ENCODE data around the gene PDE1C.

PDE1C gene

GRCh38 chr7:31935124-31936054 lies 134.8 kb downstream of the PDE1C start:
- no peak for DNase-seq

DNA sequence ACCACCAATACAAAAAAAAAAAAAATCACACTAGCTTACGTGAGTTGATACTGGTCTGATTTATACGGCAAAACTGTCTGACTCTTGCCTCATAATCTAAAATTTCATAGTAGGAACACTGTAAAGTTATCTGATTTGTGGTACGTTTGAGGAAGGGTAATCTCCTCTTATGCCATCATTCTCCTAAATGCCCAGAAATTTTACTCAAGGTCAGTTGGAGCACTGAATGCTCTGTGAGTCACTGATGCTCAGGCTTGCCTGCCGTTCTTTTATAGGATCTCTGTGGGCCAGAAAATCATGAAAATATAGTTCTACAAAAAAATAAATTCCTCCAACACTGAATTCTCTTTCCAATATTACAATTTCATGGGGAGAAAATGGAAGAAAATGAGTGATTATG lies 135.7 kb downstream of the PDE1C start:
- no peak for DNase-seq

- no peak for DNase-seq
These were observed 136.7 kb downstream of the PDE1C start for GRCh38 chr7:31933481-31933880.

DNA sequence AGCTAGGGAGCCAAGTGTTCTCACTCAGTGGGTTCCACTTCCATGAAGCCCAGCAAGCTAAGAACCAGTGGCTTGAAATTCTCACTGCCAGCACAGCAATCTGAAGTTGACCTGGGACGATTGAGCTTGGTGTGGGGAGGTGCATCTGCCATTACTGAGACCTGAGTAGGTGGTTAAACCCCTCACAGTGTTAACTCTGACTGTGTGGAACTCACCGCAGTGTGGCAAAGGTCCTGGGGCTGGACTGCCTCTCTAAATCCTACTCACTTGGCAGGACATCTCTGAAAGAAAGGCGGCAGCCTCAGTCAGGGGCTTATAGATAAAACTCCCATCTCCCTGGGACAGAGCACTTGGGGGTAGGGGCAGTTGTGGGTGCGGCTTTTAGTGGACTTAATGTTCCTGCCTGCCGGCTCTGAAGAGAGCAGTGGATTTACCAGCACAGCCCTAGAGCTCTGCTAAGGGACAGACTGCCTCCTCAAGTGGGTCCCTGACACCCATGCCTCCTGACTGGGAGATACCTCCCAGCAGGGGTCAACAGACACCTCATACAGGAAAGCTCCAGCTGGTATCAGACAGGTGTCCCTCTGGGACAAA lies 143.1 kb downstream of the PDE1C start:
- no peak for DNase-seq

- no peak for DNase-seq
These were observed 144.3 kb downstream of the PDE1C start for GRCh38 chr7:31925753-31926454.

GRCh38 chr7:31924251-31924650 lies 146.0 kb downstream of the PDE1C start:
- DNase-seq = no peak

- DNase-seq = no peak
These were observed 147.4 kb downstream of the PDE1C start for GRCh38 chr7:31922848-31923247.

DNA sequence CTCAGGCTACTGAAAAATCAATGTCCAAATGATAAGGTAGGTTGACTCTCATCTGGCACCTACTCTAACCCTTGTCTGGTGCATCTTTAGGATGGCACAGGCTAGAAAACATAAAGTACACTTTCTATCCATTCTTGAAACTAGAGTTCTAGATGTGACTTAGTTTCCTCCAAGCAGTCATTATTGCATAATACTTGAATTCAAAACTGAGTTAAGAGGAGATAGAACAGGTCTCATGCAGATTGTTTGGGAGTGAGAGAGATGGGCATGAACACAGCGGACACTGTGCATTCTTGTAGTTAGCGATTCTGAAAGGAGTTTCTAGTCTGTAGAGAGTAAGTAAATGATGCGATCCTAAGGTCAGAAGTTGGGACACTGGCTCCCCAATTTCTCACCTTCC lies 149.2 kb downstream of the PDE1C start:
- DNase-seq = no peak

GRCh38 chr7:31919678-31920369 lies 150.4 kb downstream of the PDE1C start:
- DNase-seq = no peak

GRCh38 chr7:31918706-31919393 lies 151.4 kb downstream of the PDE1C start:
- no peak for DNase-seq

DNA sequence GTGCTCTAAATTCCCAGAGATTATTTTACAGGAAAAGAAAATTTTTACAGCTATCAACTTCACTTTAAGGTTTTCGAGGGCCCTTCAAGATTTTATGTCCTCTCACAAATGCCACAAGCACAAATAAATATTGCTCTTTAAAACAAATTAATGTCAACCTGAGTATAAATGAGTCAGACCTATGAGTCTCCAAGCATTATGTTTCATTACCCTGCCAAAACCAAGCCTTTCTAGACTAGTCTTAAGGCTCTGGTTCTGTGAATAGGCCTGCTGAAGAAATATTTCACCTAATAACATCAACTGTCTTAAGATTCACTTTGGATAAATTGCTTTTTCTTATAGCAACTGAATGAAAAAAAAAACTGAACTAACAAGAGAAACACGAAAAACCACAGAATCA lies 153.0 kb downstream of the PDE1C start:
- no peak for DNase-seq

- no peak for DNase-seq
These were observed 160.0 kb downstream of the PDE1C start for GRCh38 chr7:31910191-31910590.

GRCh38 chr7:31906479-31907171 lies 163.6 kb downstream of the PDE1C start:
- DNase-seq = no peak

GRCh38 chr7:31903962-31904361 lies 166.2 kb downstream of the PDE1C start:
- no peak for DNase-seq

GRCh38 chr7:31899356-31899927 lies 170.8 kb downstream of the PDE1C start:
- no peak for DNase-seq

GRCh38 chr7:31896925-31897324 lies 173.3 kb downstream of the PDE1C start:
- no peak for DNase-seq

DNA sequence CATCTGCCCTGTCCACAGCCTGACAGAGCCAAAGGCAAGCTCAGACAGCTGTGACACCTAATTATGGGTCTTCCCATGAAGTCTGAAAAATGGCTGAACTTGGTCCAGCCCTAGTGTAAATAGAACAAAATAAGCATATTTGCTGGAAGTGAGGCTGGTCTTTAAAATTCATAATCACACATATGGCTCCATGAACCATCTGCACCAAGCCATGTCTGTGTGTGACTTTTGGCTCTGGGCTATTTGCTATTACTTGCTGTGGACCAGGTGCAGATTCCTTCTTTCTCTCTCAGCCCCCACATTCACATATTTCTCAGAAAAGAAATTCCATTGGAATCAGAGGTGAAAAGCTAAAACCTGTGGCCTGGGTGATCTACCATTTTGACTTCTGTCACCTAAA lies 175.9 kb downstream of the PDE1C start:
- DNase-seq = no peak

GRCh38 chr7:31893365-31893764 lies 176.8 kb downstream of the PDE1C start:
- DNase-seq = no peak

DNA sequence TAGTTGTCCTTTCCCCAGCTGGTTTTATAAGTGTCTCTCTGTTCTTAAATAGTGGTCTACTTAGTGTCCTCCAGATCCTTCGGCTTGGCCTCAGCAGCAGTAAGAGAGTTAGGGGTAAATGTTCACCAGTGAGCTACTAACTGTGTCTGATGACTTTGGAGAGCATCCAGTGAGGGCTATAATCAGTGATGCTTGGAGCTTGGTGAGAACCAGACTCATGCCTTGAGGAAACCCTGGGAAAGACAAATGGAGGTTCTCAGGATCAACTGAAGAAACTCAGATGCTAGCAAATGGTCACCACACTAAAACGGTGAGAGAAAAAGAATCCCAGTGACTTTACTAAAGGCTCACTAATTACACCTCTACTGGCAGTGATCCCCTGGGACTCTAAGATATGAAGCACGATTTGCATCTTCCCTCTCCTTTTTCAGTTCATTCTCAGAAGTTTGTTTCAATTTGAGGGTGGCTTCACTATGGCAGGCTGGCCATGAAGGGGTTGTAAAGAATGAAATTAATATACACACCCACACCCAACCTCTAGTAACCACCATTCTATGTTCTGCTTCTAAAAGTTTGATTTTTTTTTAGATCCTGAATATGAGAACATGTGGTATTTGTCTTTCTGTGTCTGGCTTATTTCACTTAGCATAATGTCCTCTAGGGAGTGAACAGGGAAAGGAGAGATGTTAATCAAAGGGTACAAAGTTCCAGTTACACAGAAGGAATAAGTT lies 177.9 kb downstream of the PDE1C start:
- DNase-seq = no peak

DNA sequence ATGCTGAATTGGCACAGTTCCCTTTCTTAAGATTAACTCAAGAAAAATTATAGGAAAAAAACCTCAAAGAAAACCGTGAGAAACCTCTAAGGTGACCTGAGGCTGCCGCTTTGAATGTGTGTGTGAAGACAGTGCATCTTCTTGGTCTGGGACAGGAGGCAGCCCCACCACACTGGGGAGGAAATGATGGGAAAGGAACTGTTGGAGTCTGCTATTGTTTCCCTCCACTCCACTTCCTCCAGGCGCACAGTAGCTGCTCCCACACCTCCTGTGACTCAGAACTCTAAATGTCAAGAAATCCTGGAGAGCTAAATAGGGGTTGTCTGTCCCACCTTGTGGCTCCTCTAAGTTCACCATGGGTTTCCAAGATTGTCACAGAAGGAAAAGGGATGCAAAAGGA lies 179.4 kb downstream of the PDE1C start:
- no peak for DNase-seq

DNA sequence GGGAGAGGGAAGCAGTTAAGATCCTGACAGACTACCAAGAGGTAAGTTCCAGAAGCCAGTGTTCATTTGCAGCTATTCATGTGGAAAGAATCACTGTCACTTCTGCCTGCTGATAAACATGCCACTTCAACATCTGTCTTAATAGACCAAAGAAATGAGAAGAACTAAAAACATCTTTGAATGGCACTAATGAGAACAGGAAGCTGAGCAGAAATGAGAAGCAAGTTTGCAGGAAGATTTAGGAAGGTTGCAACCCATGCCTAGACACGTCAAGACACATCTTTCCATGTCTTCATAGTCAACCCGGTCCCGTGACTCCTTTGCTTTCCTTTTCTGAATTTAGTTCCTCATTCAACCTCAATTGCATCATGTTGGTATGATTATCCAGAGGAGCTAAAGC lies 180.0 kb downstream of the PDE1C start:
- no peak for DNase-seq
